Measurements from ENCODE around the gene SEMA3A. TPM values are rescaled to one million over a fixed set of nuclear protein-coding genes. Genes with fewer than 3 reads are reported as not detected.
A peak's percentile ranks its signal among the peaks of the same experiment; 100 is the strongest.

The SEMA3A gene
- total and polyA plus RNA-seq, 8 donors = 0.05 to 0.79 (median 0.46) TPM

- ATAC-seq (no peak), FAIRE-seq (no peak), DNase-seq (no peak)
- no peaks in the 10 kb centered on the region for H3K9me3 ChIP-seq
- 26 to 33% methylated on average over 2 of the region's 2 CpGs for WGBS, 2 donors
- H3K4me1 ChIP-seq = no peaks in the 10 kb centered on the region
- no peak overlapping the region for H3K4me3 ChIP-seq
- H3K27ac ChIP-seq = no peak overlapping the region
- no peaks in the 10 kb centered on the region for H3K36me3 ChIP-seq
- TF ChIP-seq CTCF (IDR thresholded peaks at IDR 0.05) = no peak
- no peaks in the 10 kb centered on the region for H3K27me3 ChIP-seq
- intact Hi-C loops (cut with DNase I) = no loop called here
These were observed 238.5 kb downstream of the SEMA3A start for GRCh38 chr7:83956104-83956503.

- FAIRE-seq = no peak
- Histone ChIP-seq H3K9me3 (no peaks in the 10 kb centered on the region), H3K27ac (no peak overlapping the region), H3K27me3 (no peaks in the 10 kb centered on the region), H3K4me1 (no peaks in the 10 kb centered on the region), H3K4me3 (no peak overlapping the region), H3K36me3 (no peaks in the 10 kb centered on the region)
- WGBS, 2 donors = 70 to 78% methylated on average over 2 of the region's 2 CpGs
- no peak for DNase-seq
- no peak for ATAC-seq
- TF ChIP-seq CTCF (IDR thresholded peaks at IDR 0.05) = no peak
- intact Hi-C loops (cut with DNase I) = no loop called here
These were observed 242.4 kb downstream of the SEMA3A start for GRCh38 chr7:83952236-83952635.

- no peaks in the 10 kb centered on the region for H3K9me3 ChIP-seq
- no peaks in the 10 kb centered on the region for H3K4me1 ChIP-seq
- no peak for FAIRE-seq
- H3K27ac ChIP-seq = no peak overlapping the region
- no peaks in the 10 kb centered on the region for H3K36me3 ChIP-seq
- intact Hi-C loops (cut with DNase I) = no loop called here
- WGBS, 2 donors = 36 to 55% methylated on average over 2 of the region's 2 CpGs
- peak in 1 of 6 donors; percentile 18 for DNase-seq
- no peaks in the 10 kb centered on the region for H3K27me3 ChIP-seq
- peak in 2 of 4 donors; percentile 22 for TF ChIP-seq CTCF (IDR thresholded peaks at IDR 0.05)
- ATAC-seq = peak in 3 of 4 donors; percentile 46 to 65 (median 54)
- no peak overlapping the region for H3K4me3 ChIP-seq
These were observed 247.3 kb downstream of the SEMA3A start for GRCh38 chr7:83947260-83947659.

- no peaks in the 10 kb centered on the region for H3K27me3 ChIP-seq
- no peaks in the 10 kb centered on the region for H3K36me3 ChIP-seq
- H3K4me3 ChIP-seq = no peak overlapping the region
- H3K4me1 ChIP-seq = no peaks in the 10 kb centered on the region
- no peak for TF ChIP-seq CTCF (IDR thresholded peaks at IDR 0.05)
- intact Hi-C loops (cut with DNase I) = no loop called here
- 55 to 85% methylated on average over 3 of the region's 3 CpGs for WGBS, 2 donors
- H3K27ac ChIP-seq = no peak overlapping the region
- ATAC-seq = no peak
- FAIRE-seq = no peak
- no peak for DNase-seq
- H3K9me3 ChIP-seq = no peaks in the 10 kb centered on the region
These were observed 247.8 kb downstream of the SEMA3A start for GRCh38 chr7:83946801-83947200.

GRCh38 chr7:83941300-83941699 is 253.3 kb downstream of the SEMA3A start:
- H3K9me3 ChIP-seq = no peaks in the 10 kb centered on the region
- H3K4me1 ChIP-seq = no peaks in the 10 kb centered on the region
- DNase-seq (no peak), ATAC-seq (no peak), FAIRE-seq (no peak)
- intact Hi-C loops (cut with DNase I) = no loop called here
- no peak overlapping the region for H3K4me3 ChIP-seq
- no peaks in the 10 kb centered on the region for H3K27me3 ChIP-seq
- H3K36me3 ChIP-seq = no peaks in the 10 kb centered on the region
- no peak overlapping the region for H3K27ac ChIP-seq
- WGBS, 2 donors = 69 to 73% methylated on average over 4 of the region's 4 CpGs
- no peak for TF ChIP-seq CTCF (IDR thresholded peaks at IDR 0.05)

Measured in pancreas (tissue), 10 donors.